GM19463 (cell line): ENCODE measurements around the gene C5orf34.

Experiments used
- ATAC-seq: cut with Tn5 transposase; IDR thresholded peaks from one replicate; pipeline ENCODE4 v1.9.1; 2021; ENCODE audit warnings: mild to moderate bottlenecking, moderate library complexity; ENCODE audit not compliant: unreplicated experiment

The C5orf34 gene

GRCh38 chr5:43437062-43437660, 77.8 kb downstream of the C5orf34 start:
- no peak for ATAC-seq
